ENCODE measurements around the gene GFRA1.

The GFRA1 gene

GRCh38 chr10:116270771-116271592 lies 2.0 kb downstream of the GFRA1 start:
- no peaks in the 10 kb centered on the region for H3K36me3 ChIP-seq (ENCODE audit: control insufficient read depth in 2 of 2, insufficient read depth in 1 of 2, low read length in 2 of 2)
- CTCF ChIA-PET = interaction anchor here (0.6 to 1.5 kb wide), 3 partner anchors 11 to 38 kb away, joined by 3 to 8 read pairs (median 4); no protein-coding TSS in a partner anchor
- no peak overlapping the region for H3K27ac ChIP-seq (ENCODE audit: extremely low read depth, low read depth, low read length)
- no peak overlapping the region for H3K4me3 ChIP-seq (ENCODE audit: low read depth, low read length)
- no peaks in the 10 kb centered on the region for H3K9me3 ChIP-seq (ENCODE audit: control insufficient read depth, insufficient read depth, low read depth, low read length)
- POLR2A ChIA-PET = no interaction called here
- peaks cover 3% of the 10 kb centered on the region; the same call in 1 of the 2 replicates for H3K4me1 ChIP-seq (ENCODE audit: control insufficient read depth, insufficient read depth, low read length)
- TF ChIP-seq ZNF514 (tag by site-specific recombination; IDR thresholded peaks at IDR 0.05) = no peak
- no peak for TF ChIP-seq ZNF404 (tag by site-specific recombination; IDR thresholded peaks at IDR 0.05)
- no peak for TF ChIP-seq ZNF549 (tag by site-specific recombination; IDR thresholded peaks at IDR 0.05)
- TF ChIP-seq ZNF157 (tag by site-specific recombination; IDR thresholded peaks at IDR 0.05) = no peak
- TF ChIP-seq, protein P1, sequence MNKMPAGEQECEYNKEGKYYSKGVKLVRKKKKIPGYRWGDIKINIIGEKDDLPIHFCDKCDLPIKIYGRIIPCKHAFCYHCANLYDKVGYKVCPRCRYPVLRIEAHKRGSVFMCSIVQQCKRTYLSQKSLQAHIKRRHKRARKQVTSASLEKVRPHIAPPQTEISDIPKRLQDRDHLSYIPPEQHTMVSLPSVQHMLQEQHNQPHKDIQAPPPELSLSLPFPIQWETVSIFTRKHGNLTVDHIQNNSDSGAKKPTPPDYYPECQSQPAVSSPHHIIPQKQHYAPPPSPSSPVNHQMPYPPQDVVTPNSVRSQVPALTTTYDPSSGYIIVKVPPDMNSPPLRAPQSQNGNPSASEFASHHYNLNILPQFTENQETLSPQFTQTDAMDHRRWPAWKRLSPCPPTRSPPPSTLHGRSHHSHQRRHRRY (tag by site-specific recombination; IDR thresholded peaks at IDR 0.05) = no peak
- TF ChIP-seq AEBP2 (tag by site-specific recombination; IDR thresholded peaks at IDR 0.05; ENCODE audit: borderline replicate concordance) = no peak
- TF ChIP-seq ZNF488 (tag by site-specific recombination; IDR thresholded peaks at IDR 0.05) = no peak
- TF ChIP-seq ZNF658 (tag by site-specific recombination; IDR thresholded peaks at IDR 0.05) = no peak
- TF ChIP-seq ZBTB6 (tag by site-specific recombination; IDR thresholded peaks at IDR 0.05) = no peak
- no peak for TF ChIP-seq GFI1B (tag by site-specific recombination; IDR thresholded peaks at IDR 0.05)
- no peak for TF ChIP-seq ZBTB17 (tag by site-specific recombination; IDR thresholded peaks at IDR 0.05)
- TF ChIP-seq SCRT1 (tag by site-specific recombination; IDR thresholded peaks at IDR 0.05; ENCODE audit: borderline replicate concordance) = no peak
- no peak for TF ChIP-seq ZNF433 (tag by site-specific recombination; IDR thresholded peaks at IDR 0.05; ENCODE audit: low read depth)
- no peak for TF ChIP-seq ZNF624 (tag by site-specific recombination; IDR thresholded peaks at IDR 0.05)
- TF ChIP-seq, protein P2, sequence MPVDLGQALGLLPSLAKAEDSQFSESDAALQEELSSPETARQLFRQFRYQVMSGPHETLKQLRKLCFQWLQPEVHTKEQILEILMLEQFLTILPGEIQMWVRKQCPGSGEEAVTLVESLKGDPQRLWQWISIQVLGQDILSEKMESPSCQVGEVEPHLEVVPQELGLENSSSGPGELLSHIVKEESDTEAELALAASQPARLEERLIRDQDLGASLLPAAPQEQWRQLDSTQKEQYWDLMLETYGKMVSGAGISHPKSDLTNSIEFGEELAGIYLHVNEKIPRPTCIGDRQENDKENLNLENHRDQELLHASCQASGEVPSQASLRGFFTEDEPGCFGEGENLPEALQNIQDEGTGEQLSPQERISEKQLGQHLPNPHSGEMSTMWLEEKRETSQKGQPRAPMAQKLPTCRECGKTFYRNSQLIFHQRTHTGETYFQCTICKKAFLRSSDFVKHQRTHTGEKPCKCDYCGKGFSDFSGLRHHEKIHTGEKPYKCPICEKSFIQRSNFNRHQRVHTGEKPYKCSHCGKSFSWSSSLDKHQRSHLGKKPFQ (tag by site-specific recombination; IDR thresholded peaks at IDR 0.05) = no peak

GRCh38 chr10:116270126-116270770 lies 2.8 kb downstream of the GFRA1 start:
- no peaks in the 10 kb centered on the region for H3K36me3 ChIP-seq (ENCODE audit: control insufficient read depth in 2 of 2, insufficient read depth in 1 of 2, low read length in 2 of 2)
- H3K9me3 ChIP-seq (ENCODE audit: control insufficient read depth, insufficient read depth, low read depth, low read length) = no peaks in the 10 kb centered on the region
- POLR2A ChIA-PET = no interaction called here
- no peak overlapping the region for H3K27ac ChIP-seq (ENCODE audit: extremely low read depth, low read depth, low read length)
- CTCF ChIA-PET = no interaction called here
- H3K4me1 ChIP-seq (ENCODE audit: control insufficient read depth, insufficient read depth, low read length) = peaks cover 3% of the 10 kb centered on the region; the same call in 1 of the 2 replicates
- H3K4me3 ChIP-seq (ENCODE audit: low read depth, low read length) = no peak overlapping the region
- TF ChIP-seq, protein P3, sequence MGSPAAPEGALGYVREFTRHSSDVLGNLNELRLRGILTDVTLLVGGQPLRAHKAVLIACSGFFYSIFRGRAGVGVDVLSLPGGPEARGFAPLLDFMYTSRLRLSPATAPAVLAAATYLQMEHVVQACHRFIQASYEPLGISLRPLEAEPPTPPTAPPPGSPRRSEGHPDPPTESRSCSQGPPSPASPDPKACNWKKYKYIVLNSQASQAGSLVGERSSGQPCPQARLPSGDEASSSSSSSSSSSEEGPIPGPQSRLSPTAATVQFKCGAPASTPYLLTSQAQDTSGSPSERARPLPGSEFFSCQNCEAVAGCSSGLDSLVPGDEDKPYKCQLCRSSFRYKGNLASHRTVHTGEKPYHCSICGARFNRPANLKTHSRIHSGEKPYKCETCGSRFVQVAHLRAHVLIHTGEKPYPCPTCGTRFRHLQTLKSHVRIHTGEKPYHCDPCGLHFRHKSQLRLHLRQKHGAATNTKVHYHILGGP (tag by site-specific recombination; IDR thresholded peaks at IDR 0.05) = no peak
- no peak for TF ChIP-seq ZNF354C (tag by site-specific recombination; IDR thresholded peaks at IDR 0.05; ENCODE audit: borderline replicate concordance, low read depth)
- TF ChIP-seq ZNF514 (tag by site-specific recombination; IDR thresholded peaks at IDR 0.05) = no peak
- TF ChIP-seq ZNF518A (tag by site-specific recombination; conservative IDR thresholded peaks at IDR 0.05; ENCODE audit: low read depth) = no peak

All from HEK293 (cell line).